ELR (cell line): Measurements from ENCODE around the gene MYH9.
"Not testable (repeated sequence)": the region's sequence is repeated elsewhere in the genome, so short reads cannot be mapped to it uniquely, and the experiment has no call there.

ENCODE experiments used
- DNase-seq: peaks from one replicate; pipeline ENCODE4 v3.0.0-alpha.2; 2015; ENCODE audit warnings: low read depth

MYH9 gene

DNA sequence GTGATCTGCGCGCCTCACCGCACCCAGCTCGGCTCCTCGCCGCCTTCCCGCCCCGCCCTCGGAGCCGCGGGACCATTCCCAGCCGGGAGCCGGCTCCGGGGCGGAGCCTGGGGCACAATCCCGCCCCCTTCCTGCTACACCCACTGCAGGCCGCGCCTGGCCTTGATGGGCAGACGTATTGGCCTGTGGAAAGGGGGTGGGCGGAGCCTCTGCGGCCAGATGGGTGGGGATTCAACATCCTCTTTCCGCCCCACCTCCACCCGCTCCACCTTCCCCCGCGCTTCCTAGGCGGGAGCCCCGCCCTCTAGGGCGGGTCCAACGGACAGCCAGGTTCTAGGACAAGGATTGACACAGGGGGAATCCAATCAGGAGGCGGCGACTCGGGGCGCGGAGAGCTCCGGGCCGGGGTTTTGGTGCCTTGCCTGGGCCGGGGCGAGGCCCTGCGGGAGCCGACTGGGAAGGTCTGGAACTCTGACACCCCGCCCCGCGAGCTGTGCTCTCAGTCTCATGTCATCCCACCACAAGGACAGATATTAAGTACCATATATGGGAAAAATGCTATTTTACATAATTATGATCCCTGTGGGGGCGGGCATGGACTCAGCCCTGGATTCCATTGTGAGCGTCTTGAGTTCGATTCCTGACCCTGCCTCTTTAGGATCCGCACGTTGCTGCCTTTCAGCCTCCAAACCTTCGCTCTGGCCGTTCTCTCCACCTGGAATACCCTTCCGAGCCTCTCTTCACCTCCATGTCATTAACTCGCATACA lies at the start of gene MYH9:
TSS of gene MYH9 (minus strand) at position 9 of the 768 bp plus-strand sequence. CDS start 38,731 bp downstream, outside the sequence.
- DNase-seq, result peak; percentile 99

DNA sequence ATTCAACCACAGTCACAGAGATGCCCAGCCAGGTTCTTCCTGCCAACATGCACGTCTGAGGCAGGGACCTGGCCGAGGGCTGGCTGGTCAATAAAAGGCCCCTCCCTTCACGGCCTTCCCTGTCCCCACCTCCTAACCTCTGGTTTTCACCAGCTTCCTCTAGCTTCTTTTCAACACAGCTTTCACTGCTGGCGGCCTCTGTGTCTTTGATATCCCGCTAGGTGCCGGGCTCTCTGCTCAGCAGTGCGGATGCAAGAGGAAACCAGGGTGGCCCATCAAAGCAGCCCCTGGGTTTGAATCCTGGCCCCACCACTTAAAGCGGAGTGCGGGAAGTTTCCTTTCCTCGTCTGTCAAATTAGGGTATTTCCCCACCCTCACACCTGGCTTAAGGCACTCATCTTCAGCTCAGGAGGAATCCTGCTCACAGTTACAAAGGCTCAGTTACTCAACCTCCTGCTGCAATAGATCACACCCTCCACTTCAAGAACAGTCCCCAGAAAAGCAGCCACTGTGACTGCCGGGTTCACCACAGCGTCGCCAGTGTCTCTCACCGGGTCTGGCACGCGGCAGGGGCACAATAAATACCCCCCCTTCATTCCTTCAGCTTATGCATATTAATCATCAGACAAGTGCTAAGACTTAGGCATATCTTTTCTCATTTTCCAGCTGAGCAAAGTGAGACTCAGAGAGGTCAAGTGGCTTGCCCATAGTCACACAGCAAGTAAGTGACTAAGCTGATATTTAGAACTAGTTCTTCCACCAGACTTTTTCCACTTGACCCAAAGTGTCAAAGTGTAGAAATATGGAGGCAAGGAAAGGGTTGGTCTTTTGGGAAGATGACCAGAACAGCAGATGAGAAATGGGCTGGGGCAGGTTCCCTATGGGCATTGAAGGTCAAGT lies 48.0 kb upstream of the MYH9 start:
- no peak for DNase-seq

- no peak for DNase-seq
These were observed 45.8 kb upstream of the MYH9 start for GRCh38 chr22:36433318-36434231.

DNA sequence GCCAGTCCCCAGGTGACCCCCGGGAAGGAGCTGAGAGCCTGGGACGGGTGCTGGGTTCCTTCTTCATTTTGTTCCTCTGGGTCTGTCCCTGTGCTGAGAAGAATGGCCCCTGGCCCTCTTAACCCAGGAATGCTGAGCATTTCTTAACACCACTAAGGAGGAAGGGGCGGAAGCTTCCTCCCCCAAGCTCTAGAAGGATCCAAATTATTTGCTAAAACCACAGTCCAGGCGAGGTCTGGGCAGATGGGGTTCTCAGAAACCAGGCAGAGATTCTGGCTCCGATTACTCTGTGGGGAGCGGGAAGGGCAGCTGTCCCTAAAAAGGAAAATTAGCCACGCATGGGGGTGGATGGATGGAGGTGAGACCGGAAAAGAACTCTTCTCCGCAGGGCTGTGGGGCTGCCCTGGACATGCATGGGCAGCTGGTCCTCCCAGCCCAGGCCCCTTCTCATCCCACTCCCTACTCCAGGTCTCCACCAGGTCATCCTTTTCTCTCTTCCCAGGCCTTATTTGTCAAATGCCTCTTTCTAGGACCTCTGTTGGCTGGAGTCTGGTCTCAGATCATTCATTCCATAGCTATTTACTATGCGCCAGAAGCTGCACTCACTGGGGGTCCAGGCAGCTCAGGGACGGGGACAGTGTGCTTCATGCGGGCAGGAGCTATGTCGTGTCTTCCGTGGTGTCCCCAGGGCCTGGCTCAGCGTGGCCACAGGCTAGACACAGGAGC lies 45.0 kb upstream of the MYH9 start:
- no peak for DNase-seq

- DNase-seq, result no peak
These were observed 44.2 kb upstream of the MYH9 start for GRCh38 chr22:36431977-36432376.

- peak; percentile 62 for DNase-seq
These were observed 43.1 kb upstream of the MYH9 start for GRCh38 chr22:36430863-36431262.

DNA sequence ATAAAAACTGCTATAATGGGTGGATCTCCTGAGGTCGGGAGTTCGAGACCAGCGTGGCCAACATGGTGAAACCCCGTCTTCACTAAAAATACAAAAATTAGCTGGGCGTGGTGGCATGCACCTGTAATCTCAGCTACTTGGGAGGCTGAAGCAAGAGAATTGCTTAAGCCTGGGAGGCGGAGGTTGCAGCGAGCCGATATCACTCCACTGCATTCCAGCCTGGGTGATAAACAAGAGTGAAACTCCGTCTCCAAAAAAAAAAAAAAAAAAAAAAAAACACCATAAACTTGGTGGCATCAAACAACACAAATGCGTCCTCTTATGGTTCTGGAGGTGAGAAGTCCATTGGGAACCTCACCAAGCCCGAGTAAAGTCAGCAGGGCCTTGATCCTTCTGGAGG lies 40.2 kb upstream of the MYH9 start:
- not testable (repeated sequence) for DNase-seq

GRCh38 chr22:36425977-36426523 lies 38.3 kb upstream of the MYH9 start:
- DNase-seq, result peak; percentile 55

DNA sequence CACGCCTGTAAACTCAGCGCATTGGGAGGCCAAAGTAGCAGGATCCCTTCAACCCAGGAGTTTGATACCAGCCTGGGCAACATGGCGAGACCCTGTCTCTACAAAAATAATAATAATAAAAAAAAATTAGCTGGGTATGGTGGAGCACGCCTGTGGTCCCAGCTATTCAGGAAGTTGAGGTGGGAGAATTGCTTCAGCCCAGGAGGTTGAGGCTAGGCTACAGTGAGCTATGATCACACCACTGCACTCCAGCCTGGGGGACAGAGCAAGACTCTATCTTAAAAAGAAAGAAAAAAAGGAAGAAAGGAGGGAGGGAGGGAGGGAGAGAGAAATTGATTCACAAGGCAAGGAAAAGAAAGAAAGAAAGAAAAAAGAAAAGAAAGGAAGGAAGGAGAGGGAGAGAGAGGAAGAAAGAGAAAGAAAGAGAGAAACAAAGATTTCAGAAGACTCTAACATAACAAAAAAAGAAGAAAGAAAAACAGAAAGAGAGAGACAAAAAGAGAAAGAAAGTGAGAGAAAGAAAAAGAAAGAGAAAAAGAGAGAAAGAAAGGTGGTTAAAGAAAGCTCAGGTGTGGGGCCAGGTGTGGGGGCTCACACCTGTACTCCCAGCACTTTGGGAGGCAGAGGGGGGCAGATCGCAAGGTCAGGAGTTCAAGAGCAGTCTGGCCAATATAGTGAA lies 37.3 kb upstream of the MYH9 start:
- no peak for DNase-seq

GRCh38 chr22:36424466-36424865 lies 36.7 kb upstream of the MYH9 start:
- not testable (repeated sequence) for DNase-seq

GRCh38 chr22:36423461-36424404 lies 36.0 kb upstream of the MYH9 start:
- DNase-seq, result peak; percentile 63

- no peak for DNase-seq
These were observed 34.7 kb upstream of the MYH9 start for GRCh38 chr22:36422287-36423014.

DNA sequence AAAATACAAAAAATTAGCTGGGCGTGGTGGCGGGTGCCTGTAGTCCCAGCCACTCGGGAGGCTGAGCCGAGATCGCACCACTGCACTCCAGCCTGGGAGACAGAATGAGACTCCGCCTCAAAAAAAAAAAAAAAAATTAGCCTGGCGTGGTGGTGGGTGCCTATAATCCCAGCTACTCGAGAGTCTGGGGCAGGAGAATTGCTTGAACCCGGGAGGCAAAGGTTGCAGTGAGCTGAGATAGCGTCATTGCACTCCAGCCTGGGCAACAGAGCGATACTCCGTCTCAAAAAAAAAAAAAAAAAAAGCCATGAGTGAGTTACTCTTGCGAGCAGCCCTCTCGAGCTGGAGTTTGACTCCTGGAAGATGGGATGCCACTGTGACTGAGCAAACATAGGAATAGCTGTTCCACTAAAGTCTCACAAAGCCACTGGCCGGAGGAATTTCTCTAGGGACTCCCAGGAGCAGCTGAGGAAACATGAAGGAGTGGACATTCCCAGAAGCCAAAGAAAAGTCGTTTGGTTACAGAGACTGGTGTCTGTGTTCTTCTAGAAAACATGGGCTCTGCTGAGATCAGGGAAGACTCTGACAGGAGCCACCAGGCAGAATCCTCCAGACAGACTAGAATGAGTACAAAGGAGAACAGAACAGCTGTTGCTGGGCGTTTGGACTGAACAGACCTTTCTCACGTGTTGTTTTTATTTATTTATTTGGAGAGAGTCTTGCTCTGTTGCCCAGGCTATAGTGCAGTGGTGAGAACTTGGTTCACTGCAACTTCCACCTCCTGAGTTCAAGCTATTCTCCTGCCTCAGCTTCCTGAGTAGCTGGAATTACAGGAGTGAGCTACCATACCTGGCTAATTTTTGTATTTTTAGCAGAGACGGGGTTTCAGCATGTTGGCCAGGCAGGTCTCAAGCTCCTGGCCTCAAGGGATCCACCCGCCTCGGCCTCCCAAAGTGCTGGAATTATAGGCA lies 32.4 kb upstream of the MYH9 start:
- no peak for DNase-seq

GRCh38 chr22:36419177-36419911 lies 31.6 kb upstream of the MYH9 start:
- DNase-seq, result peak; percentile 56

GRCh38 chr22:36417281-36417686 lies 29.5 kb upstream of the MYH9 start:
- DNase-seq, result peak; percentile 95

DNA sequence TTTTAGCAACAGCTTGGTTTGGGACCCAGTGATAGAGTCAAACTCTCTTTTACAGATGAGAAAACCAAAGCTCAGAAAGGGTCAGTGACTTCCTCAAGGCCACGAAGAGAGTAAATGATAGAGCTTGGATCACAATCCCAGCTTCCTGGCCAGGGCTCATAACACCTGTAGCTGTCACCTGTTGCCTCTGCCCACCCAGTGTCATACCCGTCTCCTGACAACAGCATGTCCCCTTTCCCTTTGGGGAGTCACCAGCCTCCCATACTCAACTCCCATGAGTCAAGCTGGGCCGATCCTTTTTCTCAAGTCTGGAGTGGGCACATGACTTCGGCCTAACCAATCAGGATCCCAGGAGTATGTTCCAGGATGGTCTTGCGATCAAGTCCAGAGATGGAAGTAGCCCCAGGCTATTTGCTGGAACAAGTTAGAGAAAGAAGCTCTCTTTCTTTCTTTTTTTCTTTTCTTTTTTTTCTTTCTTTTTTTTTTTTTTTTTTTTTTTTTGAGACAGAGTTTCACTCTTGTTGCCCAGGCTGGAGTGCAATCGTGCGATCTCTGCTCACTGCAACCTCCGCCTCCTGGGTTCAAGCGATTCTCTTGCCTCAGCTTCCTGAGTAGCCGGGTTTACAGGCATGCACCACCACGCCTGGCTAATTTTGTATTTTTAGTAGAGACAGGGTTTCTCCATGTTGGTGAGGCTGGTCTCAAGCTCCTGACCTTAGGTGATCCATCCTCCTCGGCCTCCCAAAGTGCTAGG lies 27.8 kb upstream of the MYH9 start:
- DNase-seq, result peak; percentile 67
